Esophagus squamous epithelium (tissue), 4 donors: ENCODE data around the gene CFAP97.

ENCODE experiments used
- CTCF ChIP-seq, 6 experiments: fragments of 450-650 bp in 4 of 6; fragments of 200-600 bp in 2 of 6; sonication (generic) in 2 of 6; IDR thresholded peaks; one replicate each; pipeline ENCODE4 v1.5.1; 2016 to 2019; ENCODE audit warnings: antibody characterized with exemption in 6 of 6, mild to moderate bottlenecking in 4 of 6, moderate library complexity in 4 of 6
- POLR2A ChIP-seq, 4 donors: fragments of 450-650 bp; IDR thresholded peaks; one replicate each; pipeline ENCODE4 v1.6.1; 2017; ENCODE audit warnings: antibody characterized with exemption in 4 of 4, mild to moderate bottlenecking in 4 of 4, moderate library complexity in 3 of 4

- no peak for TF ChIP-seq CTCF (IDR thresholded peaks at IDR 0.05)
- TF ChIP-seq POLR2A (IDR thresholded peaks at IDR 0.05): no peak
These were observed 45.3 kb upstream of the CFAP97 start for GRCh38 chr4:185249105-185249504.
